GM21515 (cell line): ENCODE measurements around the gene TUBB3.
"Not testable (repeated sequence)": the region's sequence is repeated elsewhere in the genome, so short reads cannot be mapped to it uniquely, and the experiment has no call there.

Experiments used
- ATAC-seq: cut with Tn5 transposase; IDR thresholded peaks from one replicate; pipeline ENCODE4 v1.9.1; 2021; ENCODE audit not compliant: unreplicated experiment

TUBB3 gene

GRCh38 chr16:89900885-89901284 lies 22.3 kb upstream of the TUBB3 start:
- no peak for ATAC-seq

DNA sequence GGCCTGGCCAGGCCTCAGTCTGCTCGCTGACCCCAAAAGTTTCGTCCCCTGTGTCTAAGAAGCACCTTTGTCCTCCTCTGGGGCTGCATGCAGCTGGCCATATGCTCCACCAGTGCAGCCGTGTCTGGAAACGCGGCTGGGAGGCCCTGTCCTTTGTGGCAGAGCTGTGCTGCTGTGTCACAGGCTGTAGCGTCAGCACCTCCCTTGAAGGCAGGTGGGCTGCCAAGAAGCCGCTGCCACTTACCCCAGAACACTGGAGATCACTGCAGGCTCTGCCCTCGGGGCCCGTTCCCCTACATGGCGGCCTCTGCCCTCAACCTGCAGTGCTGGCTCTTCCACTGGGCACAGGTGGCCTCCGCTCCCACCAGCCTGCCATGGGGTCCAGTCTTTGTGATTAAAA lies 20.2 kb upstream of the TUBB3 start:
- ATAC-seq: no peak

DNA sequence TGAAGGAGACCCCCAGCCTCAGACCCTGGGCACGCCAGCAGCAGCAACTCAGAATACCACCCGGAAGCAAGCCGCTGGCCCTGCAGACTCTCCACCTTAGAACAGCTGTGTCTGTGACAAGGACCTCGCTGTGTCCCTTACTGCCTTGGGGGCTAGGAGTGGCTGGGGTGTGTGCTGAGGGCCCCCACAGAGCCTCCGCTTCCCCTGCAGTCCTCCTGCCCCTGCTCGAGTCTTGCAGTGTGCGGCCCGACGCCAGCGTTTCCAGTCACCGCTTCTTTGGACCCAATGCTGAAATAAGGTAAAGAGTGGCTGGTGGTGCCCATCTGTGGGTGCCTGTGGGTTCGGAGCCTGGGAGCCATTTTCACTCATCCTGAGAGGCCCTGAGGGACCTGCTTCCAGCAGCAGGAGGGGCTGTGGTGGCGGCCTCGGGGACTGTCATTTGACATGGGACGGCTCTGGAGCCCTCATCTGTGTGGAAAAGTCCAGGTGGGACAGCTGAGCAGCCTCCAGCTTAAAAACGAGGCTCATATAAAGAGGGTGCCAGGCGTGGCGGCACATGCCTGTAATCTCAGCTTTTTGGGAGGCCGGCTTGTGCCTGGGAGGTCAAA lies 19.1 kb upstream of the TUBB3 start:
- ATAC-seq: no peak

DNA sequence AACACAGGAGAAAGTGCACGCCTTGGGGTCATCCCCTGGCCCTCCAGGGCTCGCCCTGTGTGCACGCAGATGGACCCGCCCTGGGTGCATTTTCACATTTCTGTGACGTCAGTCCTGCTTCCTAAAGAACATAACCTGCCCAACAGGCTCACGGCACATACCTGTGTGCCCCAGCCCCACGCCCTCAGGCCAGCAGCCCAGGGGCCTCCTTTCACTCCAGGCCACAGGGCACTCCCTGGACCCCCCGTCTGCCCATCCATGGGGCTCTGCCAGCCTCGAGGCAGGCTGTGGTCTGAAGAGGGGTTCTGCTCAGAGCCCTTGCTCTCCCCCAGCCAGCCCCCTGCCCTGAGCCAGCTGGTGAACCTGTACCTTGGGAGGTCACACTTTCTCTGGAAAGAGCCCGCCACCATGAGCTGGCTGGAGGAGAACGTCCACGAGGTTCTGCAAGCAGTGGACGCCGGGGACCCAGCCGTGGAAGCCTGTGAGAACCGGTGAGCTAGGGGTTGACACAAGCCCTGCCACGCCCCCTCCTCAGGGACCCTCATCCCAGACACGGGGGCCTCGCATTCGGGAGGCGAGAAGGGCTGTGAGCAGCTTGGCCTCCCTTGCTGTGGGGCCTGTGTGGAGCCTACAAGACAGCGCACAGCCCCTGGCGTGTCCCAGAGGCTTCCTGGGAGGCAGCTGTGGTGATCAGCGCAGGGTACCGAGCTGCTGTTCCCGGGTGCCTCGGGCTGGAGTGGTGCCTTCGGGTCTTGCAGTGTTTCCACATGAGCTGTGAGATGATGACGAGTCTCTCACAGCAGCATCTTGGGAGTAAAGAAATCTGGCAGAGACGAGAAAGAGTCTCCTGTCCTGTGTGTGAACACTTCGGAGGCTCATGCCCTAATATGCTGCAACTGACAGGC lies 18.3 kb upstream of the TUBB3 start:
- ATAC-seq: no peak

GRCh38 chr16:89905511-89906139 lies 17.5 kb upstream of the TUBB3 start:
- no peak for ATAC-seq

GRCh38 chr16:89906140-89907025 lies 16.8 kb upstream of the TUBB3 start:
- ATAC-seq: no peak

GRCh38 chr16:89907055-89907814 lies 15.9 kb upstream of the TUBB3 start:
- no peak for ATAC-seq

- ATAC-seq: no peak
Measured at GRCh38 chr16:89908236-89908635, 14.9 kb upstream of the TUBB3 start.

- ATAC-seq: no peak
Measured at GRCh38 chr16:89909777-89910716, 13.1 kb upstream of the TUBB3 start.

DNA sequence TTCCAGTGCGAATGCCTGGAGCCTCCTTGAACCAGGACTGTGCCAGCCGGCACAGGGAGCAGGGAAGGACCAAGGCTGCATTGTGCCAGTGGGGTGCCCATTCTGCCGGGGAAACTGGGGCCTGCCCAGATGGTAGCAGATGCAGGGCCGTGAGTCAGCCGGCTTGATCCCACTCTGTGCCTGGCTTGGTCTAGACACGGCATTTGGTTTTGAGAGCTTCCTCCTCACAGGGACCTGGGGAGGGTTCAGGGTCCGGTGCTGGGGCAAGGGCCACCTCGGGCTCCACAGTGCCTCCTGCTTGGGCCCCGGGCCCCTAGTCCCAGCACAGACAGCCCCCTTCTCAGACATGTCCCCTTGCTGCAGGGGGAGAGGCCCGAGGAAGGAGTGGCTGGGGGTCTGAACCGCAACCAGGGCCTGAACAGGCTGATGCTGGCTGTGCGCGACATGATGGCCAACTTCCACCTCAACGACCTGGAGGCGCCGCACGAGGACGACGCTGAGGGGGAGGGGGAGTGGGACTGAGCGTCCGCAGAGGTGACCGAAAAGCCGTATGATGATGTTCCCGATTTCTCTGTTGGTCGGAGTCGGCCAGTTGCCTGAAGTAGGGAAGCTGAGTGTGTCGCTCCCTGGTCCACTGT lies 12.3 kb upstream of the TUBB3 start:
- ATAC-seq: no peak

- ATAC-seq: no peak
Measured at GRCh38 chr16:89911375-89911774, 11.8 kb upstream of the TUBB3 start.

DNA sequence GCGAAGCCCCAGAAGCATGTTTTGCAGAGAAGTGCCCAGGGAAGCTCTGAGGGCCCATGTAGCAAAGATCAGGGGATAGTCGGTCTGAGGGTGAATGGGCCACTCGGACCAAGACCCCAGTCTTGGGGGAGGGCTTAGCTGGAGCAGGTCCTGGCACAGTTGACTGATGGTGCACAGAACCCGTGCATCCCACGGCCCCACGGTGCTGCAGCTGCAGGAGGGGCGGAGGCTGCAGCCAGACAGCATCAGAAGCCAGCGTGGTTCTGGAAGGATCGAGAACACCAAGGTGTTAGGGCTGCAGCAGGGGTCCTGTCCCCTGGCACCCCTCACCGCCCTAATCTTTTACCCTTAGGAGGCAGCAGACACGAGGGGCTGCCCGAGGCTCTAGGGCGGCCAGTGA lies 11.0 kb upstream of the TUBB3 start:
- no peak for ATAC-seq

- ATAC-seq: no peak
Measured at GRCh38 chr16:89912627-89913026, 10.5 kb upstream of the TUBB3 start.

GRCh38 chr16:89913408-89914387 lies 9.4 kb upstream of the TUBB3 start:
- ATAC-seq: no peak

DNA sequence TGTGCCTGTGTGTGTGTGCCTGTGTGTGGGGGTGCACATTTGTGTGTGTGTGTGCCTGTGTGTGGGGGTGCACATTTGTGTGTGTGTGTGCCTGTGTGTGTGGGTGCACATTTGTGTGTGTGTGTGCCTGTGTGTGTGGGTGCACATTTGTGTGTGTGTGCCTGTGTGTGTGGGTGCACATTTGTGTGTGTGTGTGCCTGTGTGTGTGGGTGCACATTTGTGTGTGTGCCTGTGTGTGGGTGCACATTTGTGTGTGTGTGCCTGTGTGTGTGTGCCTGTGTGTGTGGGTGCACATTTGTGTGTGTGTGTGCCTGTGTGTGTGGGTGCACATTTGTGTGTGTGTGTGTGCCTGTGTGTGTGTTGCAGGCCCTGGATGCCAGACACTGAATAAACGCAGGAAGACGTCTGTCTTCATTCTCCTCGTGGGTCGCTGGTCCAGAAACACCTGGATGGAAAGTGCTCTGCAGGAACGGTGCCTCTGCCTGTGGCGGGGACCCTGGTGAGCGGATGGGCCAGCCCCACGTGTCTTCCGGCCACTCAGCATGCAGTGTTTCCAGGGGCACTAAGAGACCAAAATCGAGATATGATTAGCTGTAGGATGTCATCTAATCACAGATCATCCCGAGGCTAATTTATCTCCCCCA lies 8.4 kb upstream of the TUBB3 start:
- not testable (repeated sequence) for ATAC-seq

- no peak for ATAC-seq
Measured at GRCh38 chr16:89915303-89916232, 7.6 kb upstream of the TUBB3 start.
